Ishikawa (cell line): ENCODE measurements around the gene EYA3.

Source experiments
- CEBPB ChIP-seq: IDR thresholded peaks from 2 replicates; pipeline ENCODE4 v1.6.1; 2012
- CREB1 ChIP-seq: IDR thresholded peaks from 2 replicates; pipeline ENCODE4 v1.6.1; 2012; ENCODE audit warnings: low read depth
- EGR1 ChIP-seq: IDR thresholded peaks from 2 replicates; pipeline ENCODE4 v1.6.1; 2012
- EP300 ChIP-seq: IDR thresholded peaks from 2 replicates; pipeline ENCODE4 v1.6.1; 2012; ENCODE audit warnings: borderline replicate concordance
- FOXM1 ChIP-seq: IDR thresholded peaks from 2 replicates; pipeline ENCODE4 v1.6.1; 2012; ENCODE audit warnings: low read depth, borderline replicate concordance
- MAX ChIP-seq: IDR thresholded peaks from 2 replicates; pipeline ENCODE4 v1.6.1; 2012
- NFIC ChIP-seq: IDR thresholded peaks from 2 replicates; pipeline ENCODE4 v1.6.1; 2012
- RAD21 ChIP-seq: IDR thresholded peaks from 2 replicates; pipeline ENCODE4 v1.6.1; 2012; ENCODE audit warnings: low read depth
- REST ChIP-seq: IDR thresholded peaks from 2 replicates; pipeline ENCODE4 v1.6.1; 2012; ENCODE audit warnings: low read depth, mild to moderate bottlenecking
- TAF1 ChIP-seq: IDR thresholded peaks from 2 replicates; pipeline ENCODE4 v1.6.1; 2012; ENCODE audit warnings: low read depth, mild to moderate bottlenecking
- TCF12 ChIP-seq: IDR thresholded peaks from 2 replicates; pipeline ENCODE4 v1.6.1; 2012; ENCODE audit warnings: low read depth
- TEAD4 ChIP-seq: IDR thresholded peaks from 2 replicates; pipeline ENCODE4 v1.6.1; 2012
- USF1 ChIP-seq: IDR thresholded peaks from 2 replicates; pipeline ENCODE4 v1.6.1; 2012
- YY1 ChIP-seq: IDR thresholded peaks from 2 replicates; pipeline ENCODE4 v1.6.1; 2012; ENCODE audit warnings: low read depth
- ZBTB7A ChIP-seq: IDR thresholded peaks from 2 replicates; pipeline ENCODE4 v1.6.1; 2012; ENCODE audit warnings: low read depth

The EYA3 gene

DNA sequence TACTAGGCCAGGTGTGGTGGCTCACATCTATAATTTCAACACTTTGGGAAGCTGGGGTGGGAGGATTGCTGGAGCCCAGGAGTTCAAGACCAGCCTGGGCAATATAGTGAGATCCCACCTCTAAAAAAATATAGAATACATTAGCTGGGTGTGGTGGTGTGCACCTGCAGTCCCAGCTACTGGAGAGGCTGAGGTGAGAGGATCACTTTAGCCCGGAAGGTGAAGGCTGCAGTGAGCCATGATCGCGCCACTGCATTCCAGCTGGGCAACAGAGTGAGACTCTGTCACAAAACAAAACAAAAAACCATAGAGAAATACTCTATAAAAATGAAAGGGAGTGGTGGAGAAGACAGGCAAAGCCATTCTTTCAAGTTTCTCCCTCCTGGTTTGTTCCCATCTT lies 62.1 kb downstream of the EYA3 start:
- TF ChIP-seq MAX (no peak), TEAD4 (peak; percentile 57)

DNA sequence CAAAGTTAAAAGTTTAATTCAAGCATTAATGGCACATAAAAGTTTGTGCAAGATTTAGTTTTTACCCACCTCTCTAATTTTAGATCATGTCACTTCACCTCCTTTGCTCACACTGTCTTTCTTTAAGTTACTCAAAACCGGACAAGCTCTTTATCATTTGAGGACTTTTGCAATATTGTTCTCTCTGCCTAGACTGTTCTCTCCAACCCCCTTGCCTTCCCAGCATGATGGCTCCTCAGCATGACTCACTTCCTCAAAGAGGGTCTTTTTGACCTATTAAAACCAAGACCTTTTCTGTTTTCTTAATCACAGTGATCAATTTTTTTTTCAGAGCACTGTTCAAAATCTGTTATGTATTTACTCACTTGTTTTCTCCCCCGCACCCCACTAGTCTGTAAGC lies 67.3 kb downstream of the EYA3 start:
- no peak for TF ChIP-seq EGR1
- no peak for TF ChIP-seq REST
- no peak for TF ChIP-seq CREB1
- no peak for TF ChIP-seq EP300
- TF ChIP-seq TCF12, result no peak
- TF ChIP-seq FOXM1, result no peak
- no peak for TF ChIP-seq ZBTB7A
- TF ChIP-seq YY1, result no peak
- no peak for TF ChIP-seq TAF1
- no peak for TF ChIP-seq NFIC
- no peak for TF ChIP-seq MAX
- no peak for TF ChIP-seq TEAD4
- TF ChIP-seq RAD21, result no peak

DNA sequence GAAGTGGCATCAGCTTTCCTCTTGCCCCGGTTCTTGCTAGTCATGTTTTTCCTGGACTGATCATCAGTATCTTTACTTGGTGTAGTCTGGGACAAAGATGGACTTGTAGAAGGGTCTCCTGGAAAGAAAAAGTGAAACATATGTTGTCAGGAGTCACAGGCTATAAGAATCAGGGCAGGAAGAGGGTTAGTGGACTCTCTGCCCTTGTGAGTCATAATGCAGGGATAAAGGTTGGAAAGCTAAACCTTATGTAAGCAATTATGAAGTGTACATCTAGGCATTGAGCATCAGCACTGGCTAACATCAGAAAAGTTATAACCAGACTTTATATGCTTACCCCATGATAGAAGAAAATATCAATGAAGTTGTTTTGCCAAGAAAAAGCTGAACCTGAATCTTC lies 77.4 kb downstream of the EYA3 start:
- TF ChIP-seq REST, result no peak
- TF ChIP-seq FOXM1, result no peak
- TF ChIP-seq EGR1, result no peak
- TF ChIP-seq MAX, result no peak
- no peak for TF ChIP-seq ZBTB7A
- no peak for TF ChIP-seq YY1
- TF ChIP-seq EP300, result no peak
- TF ChIP-seq NFIC, result no peak
- no peak for TF ChIP-seq TCF12
- no peak for TF ChIP-seq CREB1
- no peak for TF ChIP-seq CEBPB
- TF ChIP-seq RAD21, result no peak
- TF ChIP-seq TEAD4, result no peak
- TF ChIP-seq TAF1, result no peak
- TF ChIP-seq USF1, result no peak

DNA sequence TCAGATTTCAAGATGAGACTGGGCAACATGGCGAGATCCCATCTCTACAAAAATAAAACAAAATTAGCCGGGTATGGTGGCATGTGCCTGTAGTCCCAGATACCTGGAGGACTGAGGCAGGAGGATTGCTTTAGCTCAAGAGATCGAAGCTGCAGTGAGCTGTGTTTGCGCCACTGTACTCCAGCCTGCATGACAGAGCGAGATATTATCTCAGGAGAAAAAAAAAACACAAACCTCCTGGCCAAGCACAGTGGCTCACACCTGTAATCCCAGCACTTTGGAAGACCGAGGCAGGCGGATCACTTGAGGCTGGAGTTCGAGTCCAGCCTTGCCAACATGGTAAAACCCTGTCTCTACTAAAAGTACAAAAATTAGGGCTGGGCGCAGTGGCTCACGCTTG lies 85.8 kb downstream of the EYA3 start:
- TF ChIP-seq NFIC (no peak), TCF12 (no peak), YY1 (no peak), CEBPB (no peak), EGR1 (no peak), RAD21 (no peak), USF1 (no peak), ZBTB7A (no peak), CREB1 (no peak), MAX (no peak)

- TF ChIP-seq CREB1 (no peak), REST (no peak), RAD21 (no peak), EP300 (no peak), CEBPB (no peak), MAX (no peak), TAF1 (no peak), ZBTB7A (no peak), NFIC (no peak)
Measured at GRCh38 chr1:27999055-27999454, 89.4 kb downstream of the EYA3 start.
